HG03066 (cell line): ENCODE data around the gene SBSN.

Experiments
- ATAC-seq: cut with Tn5 transposase; IDR thresholded peaks from one replicate; pipeline ENCODE4 v1.9.1; 2021; ENCODE audit warnings: low read depth; ENCODE audit not compliant: unreplicated experiment

The SBSN gene

GRCh38 chr19:35555301-35556005 lies 27.3 kb upstream of the SBSN start:
- no peak for ATAC-seq

DNA sequence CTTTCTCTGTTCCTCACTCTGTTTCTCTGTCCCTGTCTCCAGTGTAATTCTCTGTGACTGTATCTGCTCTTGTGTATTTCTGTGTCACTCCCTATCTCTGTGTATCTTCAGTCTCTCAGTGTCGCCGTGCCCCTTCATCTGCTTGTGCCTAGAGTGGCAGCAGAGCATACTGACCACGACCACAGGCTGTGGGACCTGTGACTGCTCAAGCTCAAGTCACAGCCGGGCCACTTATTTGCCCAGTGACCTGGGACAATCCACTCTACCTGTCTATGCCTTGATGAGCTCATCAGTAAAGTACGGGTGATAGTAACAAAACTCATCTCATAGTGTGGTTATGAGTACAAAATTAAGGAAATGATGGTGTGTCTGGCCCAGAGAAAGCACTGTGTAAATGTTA lies 26.0 kb upstream of the SBSN start:
- ATAC-seq, result no peak

GRCh38 chr19:35553385-35554000 lies 25.4 kb upstream of the SBSN start:
- ATAC-seq, result no peak

- ATAC-seq, result no peak
These were observed 24.6 kb upstream of the SBSN start for GRCh38 chr19:35552534-35553384.

GRCh38 chr19:35551091-35551810 lies 23.1 kb upstream of the SBSN start:
- no peak for ATAC-seq

DNA sequence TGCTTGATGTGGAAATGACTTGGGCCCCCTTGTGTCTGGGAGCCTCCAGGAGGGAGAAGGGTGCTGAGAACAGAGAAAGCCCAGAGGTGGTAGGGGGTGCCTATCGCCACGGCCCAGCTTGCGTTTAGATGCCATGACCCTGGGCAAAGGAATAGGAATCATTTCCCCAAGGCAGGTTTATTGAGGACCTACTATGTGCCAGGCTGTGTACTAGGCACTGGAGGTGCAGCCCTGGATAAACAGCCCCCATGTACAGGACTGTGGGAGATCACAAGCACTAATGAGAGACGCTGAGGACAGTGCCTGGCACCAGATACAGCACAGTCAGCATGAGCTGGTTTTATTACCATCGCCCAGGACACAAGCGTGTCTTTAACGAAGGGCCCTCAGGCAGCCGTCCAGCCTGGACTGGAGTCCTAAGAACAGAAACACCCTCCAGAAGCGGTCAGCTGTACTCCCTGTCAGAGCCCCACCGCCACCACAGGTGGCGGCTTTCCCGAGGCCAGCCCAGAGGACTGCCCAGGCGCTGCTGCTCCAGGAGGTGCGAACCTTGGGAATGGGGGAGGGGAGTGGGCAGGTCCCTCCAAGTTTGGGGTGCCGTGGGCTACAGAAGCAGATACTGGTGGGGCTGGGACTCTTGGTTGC lies 21.9 kb upstream of the SBSN start:
- ATAC-seq, result no peak

DNA sequence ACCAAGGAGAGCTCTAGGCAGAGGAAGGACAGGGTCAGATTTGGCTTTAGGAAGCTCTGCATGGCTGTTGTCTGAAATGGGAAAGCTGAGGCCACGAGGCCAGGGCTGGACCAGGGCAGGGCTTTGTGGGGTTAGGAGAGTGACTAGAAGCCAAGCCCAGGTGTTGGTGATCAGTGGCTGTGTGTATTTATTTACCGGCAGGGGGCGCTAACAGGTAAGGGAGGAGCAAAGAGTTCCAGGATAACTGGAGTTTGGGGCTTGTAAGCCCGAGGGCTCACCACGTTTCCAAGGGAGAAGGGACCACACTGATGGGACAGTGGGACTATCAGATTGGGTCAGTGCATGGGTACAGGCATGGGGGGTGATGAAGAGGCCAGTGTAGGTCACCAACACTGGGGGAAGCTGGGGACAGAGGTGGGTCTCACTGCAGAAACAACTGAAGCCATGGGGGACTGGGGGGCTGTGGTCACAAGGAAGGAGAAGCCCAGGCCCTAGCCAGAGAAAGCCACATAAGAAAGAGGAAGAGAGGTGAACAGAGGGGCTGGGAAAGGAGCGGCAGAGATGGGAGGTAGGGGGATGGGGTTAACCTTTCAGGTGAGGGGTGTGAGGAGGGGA lies 21.2 kb upstream of the SBSN start:
- no peak for ATAC-seq

- no peak for ATAC-seq
These were observed 18.4 kb upstream of the SBSN start for GRCh38 chr19:35546532-35546931.

DNA sequence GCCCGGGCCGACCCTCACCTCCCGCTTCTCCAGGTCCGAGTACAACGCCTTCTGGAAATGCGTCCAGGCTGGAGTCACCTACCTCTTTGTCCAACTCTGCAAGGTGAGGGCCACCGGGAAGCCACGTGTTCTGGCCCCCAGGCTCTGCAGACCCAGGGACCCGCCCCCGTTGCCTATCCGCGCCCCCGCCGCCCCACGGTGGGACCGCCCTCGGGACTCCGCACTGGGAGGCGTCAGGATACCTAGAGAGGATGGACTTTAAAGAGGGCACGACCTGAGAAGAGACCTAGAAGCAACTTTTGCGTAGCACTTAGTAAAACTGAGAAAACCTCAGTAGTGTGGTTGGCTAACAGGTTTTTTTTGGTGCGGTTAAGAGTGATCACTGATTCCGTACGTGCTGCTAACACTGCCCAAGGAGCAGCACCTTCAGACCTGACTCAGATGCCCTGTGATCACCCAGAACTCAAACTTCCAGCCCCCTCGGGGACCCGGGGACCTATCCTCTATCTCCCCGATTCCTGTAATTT lies 17.8 kb upstream of the SBSN start:
- no peak for ATAC-seq

GRCh38 chr19:35545001-35545854 lies 17.1 kb upstream of the SBSN start, which contains the start of gene TMEM147:
Gene TMEM147 (plus strand): TSS chr19:35545626. CDS start chr19:35545740, 114 bp downstream.
- no peak for ATAC-seq

GRCh38 chr19:35544110-35544802 lies 16.1 kb upstream of the SBSN start:
- ATAC-seq, result no peak

DNA sequence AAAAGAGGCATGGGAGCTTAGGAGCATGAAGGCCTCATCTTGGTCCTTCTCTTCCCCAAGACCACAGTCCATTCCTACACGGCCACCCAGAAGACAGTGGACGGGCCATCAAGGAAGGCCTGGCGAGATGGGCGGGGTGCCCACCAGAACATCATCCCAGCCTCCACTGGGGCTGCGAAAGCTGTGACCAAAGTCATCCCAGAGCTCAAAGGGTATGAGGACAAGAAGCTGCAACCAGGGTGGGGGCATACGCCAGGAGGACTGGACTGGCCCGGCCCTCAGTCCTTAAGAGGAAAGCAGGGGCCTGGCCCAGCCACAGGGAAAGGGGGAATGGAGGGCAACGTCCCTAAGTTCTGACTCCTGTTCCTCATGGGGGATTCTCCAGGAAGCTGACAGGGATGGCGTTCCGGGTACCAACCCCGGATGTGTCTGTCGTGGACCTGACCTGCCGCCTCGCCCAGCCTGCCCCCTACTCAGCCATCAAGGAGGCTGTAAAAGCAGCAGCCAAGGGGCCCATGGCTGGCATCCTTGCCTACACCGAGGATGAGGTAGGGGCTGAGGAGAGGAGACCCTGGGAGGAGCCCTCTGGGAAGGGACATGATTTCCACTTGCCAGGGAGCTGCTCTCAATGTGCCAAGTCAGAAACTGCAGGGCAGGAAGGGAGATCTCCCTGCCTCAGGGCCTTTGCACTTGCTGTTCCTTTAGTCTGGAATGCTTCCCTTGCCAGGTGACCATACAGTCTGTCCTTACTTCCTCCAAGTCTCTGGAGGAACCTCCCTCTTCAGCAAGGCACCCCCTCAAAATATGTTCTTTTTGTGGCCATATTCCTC lies 15.4 kb upstream of the SBSN start:
- ATAC-seq, result no peak

DNA sequence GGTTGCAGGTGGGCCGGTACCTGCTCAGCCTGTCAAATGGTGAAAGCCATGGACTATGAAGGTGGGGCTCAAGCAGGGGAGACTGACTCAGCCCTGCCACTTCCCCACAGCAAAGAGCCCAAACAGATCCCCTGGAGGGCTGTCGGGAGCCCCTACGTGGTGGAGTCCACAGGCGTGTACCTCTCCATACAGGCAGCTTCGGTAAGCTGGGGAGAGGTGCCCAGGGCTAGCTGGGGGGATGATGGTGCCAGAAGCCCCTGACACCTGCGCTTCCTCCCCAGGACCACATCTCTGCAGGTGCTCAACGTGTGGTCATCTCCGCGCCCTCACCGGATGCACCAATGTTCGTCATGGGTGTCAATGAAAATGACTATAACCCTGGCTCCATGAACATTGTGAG lies 14.1 kb upstream of the SBSN start:
- ATAC-seq, result no peak

GRCh38 chr19:35540356-35540927 lies 12.3 kb upstream of the SBSN start:
- no peak for ATAC-seq

DNA sequence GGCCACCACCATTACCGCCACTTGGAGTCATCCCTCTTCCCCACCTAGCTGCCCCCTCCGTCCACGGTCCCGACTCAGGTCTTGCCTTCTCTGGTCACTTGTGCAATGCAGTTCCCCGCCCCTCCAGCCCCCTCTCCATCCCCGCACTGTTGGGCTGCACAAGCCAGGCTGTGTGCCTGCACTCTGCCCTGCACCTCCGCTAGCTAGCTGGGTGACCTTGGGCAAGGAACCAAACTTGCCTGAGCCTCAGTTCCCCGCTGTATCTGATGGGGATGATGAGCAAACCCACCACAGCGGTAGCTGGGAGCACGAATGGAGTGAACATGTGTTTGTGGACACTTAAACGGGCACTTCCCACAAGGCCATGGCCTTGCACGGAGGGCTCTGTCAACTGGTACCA lies 11.7 kb upstream of the SBSN start:
- ATAC-seq, result no peak

GRCh38 chr19:35539314-35539713 lies 11.2 kb upstream of the SBSN start:
- ATAC-seq, result no peak
